ENCODE data around the gene BACH2. TPM values are rescaled to one million over a fixed set of nuclear protein-coding genes. Genes with fewer than 3 reads are reported as not detected.

Gene BACH2
- polyA plus RNA-seq, 1 donor (not counting 4 experiments of a cell fraction or from before 2014, with no cell fraction given), result 0.50 TPM

DNA sequence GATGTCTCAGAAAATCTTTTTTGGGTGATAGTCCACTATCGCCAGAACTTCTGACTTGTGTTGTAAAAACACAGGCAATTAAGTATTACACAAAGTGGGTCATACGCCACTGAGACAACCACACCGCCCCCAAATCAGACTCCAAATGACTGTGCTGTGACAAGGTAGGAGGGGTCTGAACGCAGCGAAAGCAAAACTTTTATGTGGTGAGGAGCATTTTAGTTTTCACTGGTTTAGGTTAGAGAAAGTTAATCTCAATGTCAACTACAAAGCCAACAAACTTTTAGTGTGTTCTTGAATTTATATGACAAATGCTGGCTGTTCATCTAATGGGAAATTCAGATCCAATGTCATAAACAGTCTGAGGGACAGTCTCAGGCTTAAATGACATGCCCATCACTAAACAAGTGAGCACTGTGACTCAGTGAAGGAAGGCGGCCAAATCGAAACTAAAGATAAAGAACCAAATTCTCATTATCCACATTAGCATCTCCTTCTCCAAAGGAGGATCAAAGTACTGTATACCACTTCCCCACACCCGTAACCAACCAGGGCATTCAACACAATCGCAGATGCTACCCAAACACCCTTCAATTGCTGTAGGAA is 215.7 kb downstream of the BACH2 start:
- no peaks in the 10 kb centered on the region for H3K36me3 ChIP-seq (ENCODE audit: control insufficient read depth in 2 of 2, extremely low read depth in 1 of 2, insufficient read depth in 2 of 2, low read length in 2 of 2)
- no peaks in the 10 kb centered on the region for H3K9me1 ChIP-seq (ENCODE audit: control insufficient read depth, extremely low read depth, insufficient read depth, low read length)
- no peaks in the 10 kb centered on the region for H4K20me1 ChIP-seq (ENCODE audit: control insufficient read depth, extremely low read depth, insufficient read depth, low read length)
- TF ChIP-seq, protein P1, sequence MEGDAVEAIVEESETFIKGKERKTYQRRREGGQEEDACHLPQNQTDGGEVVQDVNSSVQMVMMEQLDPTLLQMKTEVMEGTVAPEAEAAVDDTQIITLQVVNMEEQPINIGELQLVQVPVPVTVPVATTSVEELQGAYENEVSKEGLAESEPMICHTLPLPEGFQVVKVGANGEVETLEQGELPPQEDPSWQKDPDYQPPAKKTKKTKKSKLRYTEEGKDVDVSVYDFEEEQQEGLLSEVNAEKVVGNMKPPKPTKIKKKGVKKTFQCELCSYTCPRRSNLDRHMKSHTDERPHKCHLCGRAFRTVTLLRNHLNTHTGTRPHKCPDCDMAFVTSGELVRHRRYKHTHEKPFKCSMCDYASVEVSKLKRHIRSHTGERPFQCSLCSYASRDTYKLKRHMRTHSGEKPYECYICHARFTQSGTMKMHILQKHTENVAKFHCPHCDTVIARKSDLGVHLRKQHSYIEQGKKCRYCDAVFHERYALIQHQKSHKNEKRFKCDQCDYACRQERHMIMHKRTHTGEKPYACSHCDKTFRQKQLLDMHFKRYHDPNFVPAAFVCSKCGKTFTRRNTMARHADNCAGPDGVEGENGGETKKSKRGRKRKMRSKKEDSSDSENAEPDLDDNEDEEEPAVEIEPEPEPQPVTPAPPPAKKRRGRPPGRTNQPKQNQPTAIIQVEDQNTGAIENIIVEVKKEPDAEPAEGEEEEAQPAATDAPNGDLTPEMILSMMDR (optimal IDR thresholded peaks at IDR 0.05 in 1 of 3, IDR thresholded peaks at IDR 0.05 in 1 of 3, conservative IDR thresholded peaks at IDR 0.05 in 1 of 3; ENCODE audit: extremely low read depth in 1 of 3, insufficient read depth in 2 of 3, low read length in 3 of 3), result no peak
- TF ChIP-seq EZH2 (IDR thresholded peaks at IDR 0.05; ENCODE audit: low read length), result no peak
- H3K9ac ChIP-seq (ENCODE audit: control insufficient read depth, extremely low read depth, insufficient read depth, low read length), result no peak overlapping the region
- DNase-seq (ENCODE audit: low read depth, low spot score) (no peak), FAIRE-seq (no peak)
- no peaks in the 10 kb centered on the region for H3K79me2 ChIP-seq (ENCODE audit: control insufficient read depth, insufficient read depth, low read length)
- H3K4me1 ChIP-seq (ENCODE audit: control insufficient read depth, extremely low read depth, insufficient read depth, low read length), result peaks cover under 1% of the 10 kb centered on the region
- dilution Hi-C loops (cut with MboI; ENCODE audit: extremely low pct_ligation_motif_present, low sequenced_read_pairs), result no loop called here
- H2AFZ ChIP-seq (ENCODE audit: control insufficient read depth, low read length), result no peak overlapping the region
- no peaks in the 10 kb centered on the region for H3K9me3 ChIP-seq (ENCODE audit: control insufficient read depth, low read depth, low read length)
- H3K27me3 ChIP-seq (ENCODE audit: control insufficient read depth, extremely low read depth, insufficient read depth, low read length), result no peaks in the 10 kb centered on the region
- no peak overlapping the region for H3K27ac ChIP-seq (ENCODE audit: control insufficient read depth, insufficient read depth, low read length)
- H3K4me2 ChIP-seq (ENCODE audit: control insufficient read depth, extremely low read depth, insufficient read depth, low read depth, low read length), result no peak overlapping the region
- H3K4me3 ChIP-seq (ENCODE audit: control insufficient read depth in 2 of 3, extremely low read depth in 1 of 3, insufficient read depth in 2 of 3, low read depth in 1 of 3, low read length in 3 of 3), result no peak overlapping the region

- H3K27me3 ChIP-seq (ENCODE audit: control insufficient read depth, extremely low read depth, insufficient read depth, low read length), result no peaks in the 10 kb centered on the region
- no peak overlapping the region for H3K4me3 ChIP-seq (ENCODE audit: control insufficient read depth in 2 of 3, extremely low read depth in 1 of 3, insufficient read depth in 2 of 3, low read depth in 1 of 3, low read length in 3 of 3)
- no peaks in the 10 kb centered on the region for H3K9me1 ChIP-seq (ENCODE audit: control insufficient read depth, extremely low read depth, insufficient read depth, low read length)
- FAIRE-seq (no peak), DNase-seq (ENCODE audit: low read depth, low spot score) (no peak)
- no peaks in the 10 kb centered on the region for H3K36me3 ChIP-seq (ENCODE audit: control insufficient read depth in 2 of 2, extremely low read depth in 1 of 2, insufficient read depth in 2 of 2, low read length in 2 of 2)
- no peak overlapping the region for H3K9ac ChIP-seq (ENCODE audit: control insufficient read depth, extremely low read depth, insufficient read depth, low read length)
- TF ChIP-seq EZH2 (IDR thresholded peaks at IDR 0.05; ENCODE audit: low read length), result no peak
- TF ChIP-seq, protein P1 (optimal IDR thresholded peaks at IDR 0.05 in 1 of 3, IDR thresholded peaks at IDR 0.05 in 1 of 3, conservative IDR thresholded peaks at IDR 0.05 in 1 of 3; ENCODE audit: extremely low read depth in 1 of 3, insufficient read depth in 2 of 3, low read length in 3 of 3), result no peak
- no peak overlapping the region for H3K4me2 ChIP-seq (ENCODE audit: control insufficient read depth, extremely low read depth, insufficient read depth, low read depth, low read length)
- dilution Hi-C loops (cut with MboI; ENCODE audit: extremely low pct_ligation_motif_present, low sequenced_read_pairs), result no loop called here
- no peaks in the 10 kb centered on the region for H3K4me1 ChIP-seq (ENCODE audit: control insufficient read depth, extremely low read depth, insufficient read depth, low read length)
- H4K20me1 ChIP-seq (ENCODE audit: control insufficient read depth, extremely low read depth, insufficient read depth, low read length), result no peaks in the 10 kb centered on the region
- H2AFZ ChIP-seq (ENCODE audit: control insufficient read depth, low read length), result no peak overlapping the region
- H3K79me2 ChIP-seq (ENCODE audit: control insufficient read depth, insufficient read depth, low read length), result no peaks in the 10 kb centered on the region
- no peak overlapping the region for H3K27ac ChIP-seq (ENCODE audit: control insufficient read depth, insufficient read depth, low read length)
- H3K9me3 ChIP-seq (ENCODE audit: control insufficient read depth, low read depth, low read length), result no peaks in the 10 kb centered on the region
Measured at GRCh38 chr6:90079560-90080490, 216.8 kb downstream of the BACH2 start.

Measured in keratinocyte (primary cell).